GM04503 (cell line): ENCODE measurements around the gene RPTOR.

ENCODE experiments used
- DNase-seq: peaks from one replicate; pipeline ENCODE4 v3.0.0-alpha.2; 2012; ENCODE audit warnings: low read depth

The RPTOR gene

DNA sequence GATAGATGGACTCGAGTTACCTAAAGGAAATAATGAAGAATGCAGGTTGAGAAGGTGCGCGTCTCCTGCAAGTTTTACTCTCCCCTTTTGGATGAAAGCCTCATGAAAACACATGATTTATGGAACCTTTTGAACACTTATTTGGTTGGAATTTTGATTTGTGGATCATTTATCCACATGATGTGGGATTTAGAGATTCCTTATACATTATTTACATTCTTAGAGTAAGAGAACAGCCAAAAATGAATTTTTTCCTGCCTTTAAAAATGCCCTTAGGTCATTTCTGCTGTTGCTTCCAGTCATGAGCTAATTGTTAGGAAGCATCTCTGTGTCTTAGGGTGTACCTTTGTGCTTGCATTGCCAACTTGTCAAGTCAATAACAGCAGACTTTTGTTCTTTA, 99.9 kb downstream of the RPTOR start:
- DNase-seq: peak; percentile 27

DNA sequence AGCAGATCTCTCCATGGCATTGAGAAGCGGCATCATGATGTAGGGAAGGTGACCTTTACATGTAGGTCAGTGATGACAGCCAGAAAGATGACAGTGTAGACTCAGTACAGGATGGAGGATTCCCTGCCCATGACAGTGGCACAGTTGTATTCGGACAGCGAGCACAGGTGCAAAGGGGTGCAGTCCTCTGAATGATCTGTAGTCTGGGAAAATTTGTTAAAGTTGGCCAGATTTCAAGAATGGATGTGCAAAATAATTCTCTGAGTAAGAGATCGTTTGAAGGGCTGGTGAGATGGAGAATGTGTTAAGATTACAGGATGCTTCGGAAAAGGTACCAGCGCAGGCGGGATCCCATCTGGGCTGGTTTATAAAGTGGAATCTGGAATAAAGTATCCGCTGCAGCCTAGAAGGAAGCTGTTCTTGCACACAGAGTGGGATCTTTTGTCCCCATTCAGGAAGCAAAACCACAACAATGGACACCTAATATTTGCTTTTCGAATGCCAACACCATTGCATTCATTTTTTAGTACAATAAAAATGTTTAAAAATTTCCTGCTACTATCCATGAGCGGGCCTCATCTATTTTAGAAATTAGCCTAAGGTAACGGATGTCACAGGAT, 101.2 kb downstream of the RPTOR start:
- DNase-seq: no peak

DNA sequence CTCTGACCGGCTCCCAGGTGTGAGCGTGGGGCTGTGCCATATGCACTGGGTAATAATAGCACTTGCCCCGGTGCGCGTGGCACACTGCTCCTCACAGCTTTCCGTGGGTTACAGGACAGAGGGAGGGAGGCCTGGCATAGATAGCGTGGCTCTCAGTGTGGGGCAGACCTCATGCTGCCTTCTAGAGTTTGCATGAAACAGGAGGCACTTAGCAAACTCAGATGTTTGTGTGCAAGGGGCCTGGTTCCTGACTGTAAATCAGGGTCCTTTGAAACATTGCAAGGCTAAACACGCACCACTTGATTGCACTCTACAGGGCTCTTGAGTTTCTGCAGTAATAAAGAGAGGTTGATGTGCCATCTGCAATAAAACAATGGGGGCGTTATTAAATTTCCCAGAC, 101.7 kb downstream of the RPTOR start:
- DNase-seq: no peak

DNA sequence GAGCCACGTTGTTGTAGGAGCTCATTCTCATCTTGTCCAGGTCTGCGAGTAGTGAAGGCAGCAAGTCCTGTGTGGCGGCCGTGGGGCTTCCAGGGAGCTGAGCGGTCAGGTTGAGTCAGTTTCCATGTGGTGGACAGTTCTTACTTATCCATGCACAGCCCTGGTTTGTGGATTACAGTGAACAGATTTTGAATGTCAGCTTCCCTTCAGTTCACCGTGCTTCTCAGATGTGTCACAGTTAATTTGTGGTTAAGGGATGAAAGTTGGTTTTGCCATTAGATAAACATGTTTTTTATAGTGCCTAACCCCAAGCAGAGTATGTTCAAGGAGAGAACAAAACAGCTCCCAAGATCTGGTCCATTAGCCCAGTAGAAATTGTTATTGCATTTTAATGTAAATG, 103.1 kb downstream of the RPTOR start:
- DNase-seq: peak; percentile 82

DNA sequence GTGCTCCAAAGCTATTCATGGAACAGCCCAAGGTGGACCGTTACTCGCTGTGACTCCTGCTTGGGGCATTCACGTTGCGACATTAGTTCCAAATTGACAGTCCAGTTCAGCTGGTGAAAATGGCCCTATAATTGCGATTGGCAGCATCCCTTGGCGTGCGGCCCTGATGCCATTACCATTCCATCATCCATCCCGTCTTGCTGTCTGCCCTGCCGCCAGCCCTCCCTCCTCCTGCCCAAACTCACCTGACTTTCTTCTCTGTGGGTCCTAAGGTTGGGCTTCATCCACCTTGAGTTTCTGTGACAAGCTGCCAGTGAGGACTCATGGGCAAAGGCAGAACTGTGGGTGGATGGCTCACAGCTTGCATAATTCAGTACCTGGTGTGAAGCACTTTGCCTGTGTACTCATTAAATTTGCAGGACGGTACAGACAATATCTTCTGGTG, 104.6 kb downstream of the RPTOR start:
- DNase-seq: no peak

DNA sequence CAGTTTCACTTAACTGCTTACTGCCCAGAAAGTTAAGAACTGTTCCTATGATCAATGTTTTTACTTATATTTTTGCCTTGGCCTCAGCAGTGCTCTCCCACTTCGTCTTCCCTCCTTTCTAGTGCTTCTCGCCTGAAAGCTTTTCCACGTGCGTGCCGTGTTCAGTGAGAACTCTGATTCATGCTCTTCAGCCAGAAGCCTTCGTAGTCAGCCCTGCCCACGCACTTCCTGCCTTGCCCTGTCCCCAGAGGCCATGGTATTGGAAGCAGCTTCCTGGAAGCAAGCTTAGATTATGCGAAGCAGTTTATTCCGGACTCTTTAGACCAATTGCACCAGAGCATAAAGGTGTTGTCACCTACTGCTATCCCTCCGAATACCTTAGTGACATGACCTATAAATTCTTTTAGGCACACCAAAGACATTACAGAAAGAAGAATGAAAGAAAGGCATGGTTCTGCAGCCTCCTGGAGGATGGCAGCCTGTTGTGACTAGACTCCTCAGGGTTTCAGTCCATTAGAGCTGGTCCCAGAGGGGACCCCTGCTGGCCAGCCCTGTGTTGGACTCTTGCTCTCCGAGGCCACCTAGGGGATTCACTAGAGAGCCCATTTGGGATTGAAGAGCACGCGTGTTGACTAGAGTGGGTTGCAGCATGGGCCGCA, 105.2 kb downstream of the RPTOR start:
- peak; percentile 73 for DNase-seq

DNA sequence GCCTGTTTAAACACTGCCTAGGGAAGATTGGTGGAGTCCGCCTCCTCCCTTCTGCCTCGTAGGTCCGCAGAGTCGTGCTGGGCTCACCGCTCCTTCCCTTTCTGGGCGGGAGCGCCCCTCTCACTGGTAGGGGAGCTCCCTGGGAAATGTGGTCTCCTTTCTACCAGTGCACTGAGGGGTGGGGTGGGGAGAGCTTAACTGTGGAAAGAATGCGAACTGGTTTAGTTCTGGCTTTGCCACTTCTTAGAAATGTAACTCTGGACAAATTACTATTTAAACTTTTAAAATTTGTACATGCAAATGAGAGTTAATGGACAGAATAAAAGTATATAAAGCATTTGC, 105.7 kb downstream of the RPTOR start:
- DNase-seq: no peak

DNA sequence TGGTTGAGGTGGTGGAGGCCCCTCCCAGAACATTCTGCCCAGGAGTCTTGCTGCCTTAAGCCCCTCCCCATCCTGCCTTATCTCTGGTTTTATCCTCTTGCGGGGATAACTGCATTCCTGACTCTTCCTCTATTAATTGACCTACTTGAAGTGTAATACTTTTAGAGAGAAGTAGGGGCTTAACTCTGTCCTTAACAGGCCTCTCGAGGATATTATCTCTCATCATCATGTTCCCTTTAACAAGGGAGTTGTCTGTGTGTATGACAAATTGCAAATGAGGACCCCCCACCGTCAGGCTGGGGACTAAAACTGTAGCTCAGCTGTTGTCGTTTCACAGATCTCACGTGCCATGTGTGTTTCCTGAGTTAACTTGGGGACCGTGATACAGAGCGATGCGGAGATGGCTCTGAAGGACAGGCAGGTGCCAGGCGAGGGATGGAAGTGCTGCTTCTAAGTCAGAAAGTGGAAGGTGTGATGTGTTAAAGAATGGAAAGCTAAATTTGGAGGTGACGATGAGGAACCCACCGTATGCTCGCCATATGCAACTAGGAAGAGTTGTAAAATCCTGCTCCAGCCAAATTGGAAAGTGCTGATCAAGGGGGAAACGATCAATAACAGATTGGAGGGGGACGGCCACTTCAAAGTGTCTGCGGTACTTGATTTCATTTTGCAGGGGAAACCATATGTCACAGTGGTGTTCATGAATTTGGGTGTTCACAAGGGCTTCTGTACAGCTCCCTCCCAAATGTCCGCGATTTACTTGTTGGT, 106.3 kb downstream of the RPTOR start:
- no peak for DNase-seq

DNA sequence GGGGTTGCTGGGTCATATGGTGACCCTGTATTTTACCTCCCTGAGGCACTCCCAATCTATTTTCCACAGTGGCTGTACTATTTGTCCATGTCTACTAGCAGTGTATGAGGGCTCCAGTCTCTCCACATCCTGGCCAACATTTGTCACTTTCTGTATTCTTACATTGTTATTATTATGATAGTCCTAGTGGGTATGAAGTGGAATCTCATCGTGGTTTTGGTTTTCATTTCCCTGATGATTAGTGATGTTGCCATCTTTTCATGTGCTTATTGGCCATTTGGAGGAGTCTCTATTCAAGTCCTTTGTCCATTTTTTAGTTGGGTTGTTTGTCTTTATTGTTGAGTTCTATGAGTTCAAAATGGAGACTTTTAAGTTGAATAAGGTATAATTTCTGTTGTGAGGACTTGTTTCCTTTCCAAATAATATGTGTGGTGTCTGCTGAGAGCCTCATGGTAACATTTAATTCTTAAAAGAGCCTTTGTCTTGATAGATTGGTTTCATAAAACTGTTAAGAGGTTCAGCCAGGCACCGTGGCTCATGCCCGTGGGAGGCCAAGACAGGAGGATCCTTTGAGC, 108.2 kb downstream of the RPTOR start:
- no peak for DNase-seq

DNA sequence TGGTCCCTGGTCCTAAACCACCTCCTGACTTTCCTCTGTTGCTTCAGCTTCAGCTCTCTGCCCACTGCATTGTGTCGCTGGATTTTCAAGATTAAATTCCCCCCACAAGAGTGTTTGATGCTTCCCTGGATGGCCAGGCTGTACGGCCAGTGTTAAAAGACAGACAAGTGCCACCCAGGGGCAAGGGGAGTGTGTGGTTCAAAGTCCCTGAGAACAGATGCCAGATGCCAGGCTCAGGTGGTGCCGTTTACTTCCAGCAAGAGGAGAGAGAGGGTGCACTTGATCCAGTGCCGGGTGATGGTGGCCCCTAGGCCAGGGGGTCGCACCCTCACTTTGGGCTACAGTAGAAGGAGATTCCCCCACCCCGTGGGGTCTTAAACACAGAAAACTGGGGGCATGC, 109.2 kb downstream of the RPTOR start:
- no peak for DNase-seq

DNA sequence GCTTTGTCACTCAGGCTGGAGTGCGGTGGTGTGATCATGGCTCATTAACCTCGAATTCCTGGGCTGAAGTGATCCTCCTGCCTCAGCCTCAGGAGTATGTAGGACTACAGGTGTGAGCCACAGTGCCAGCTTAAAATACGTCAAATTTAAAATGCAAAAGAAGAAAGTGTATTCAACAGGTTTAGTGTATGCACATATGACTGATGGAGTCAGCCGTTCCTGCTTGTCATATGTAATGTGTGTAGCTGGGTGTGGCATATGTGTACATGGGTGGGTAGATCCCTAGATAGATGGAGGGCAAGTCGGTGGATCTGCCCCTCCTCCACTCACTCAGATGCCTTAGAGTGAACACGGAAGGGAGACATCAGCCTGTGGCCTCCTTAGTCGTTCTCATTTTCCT, 111.0 kb downstream of the RPTOR start:
- no peak for DNase-seq

DNA sequence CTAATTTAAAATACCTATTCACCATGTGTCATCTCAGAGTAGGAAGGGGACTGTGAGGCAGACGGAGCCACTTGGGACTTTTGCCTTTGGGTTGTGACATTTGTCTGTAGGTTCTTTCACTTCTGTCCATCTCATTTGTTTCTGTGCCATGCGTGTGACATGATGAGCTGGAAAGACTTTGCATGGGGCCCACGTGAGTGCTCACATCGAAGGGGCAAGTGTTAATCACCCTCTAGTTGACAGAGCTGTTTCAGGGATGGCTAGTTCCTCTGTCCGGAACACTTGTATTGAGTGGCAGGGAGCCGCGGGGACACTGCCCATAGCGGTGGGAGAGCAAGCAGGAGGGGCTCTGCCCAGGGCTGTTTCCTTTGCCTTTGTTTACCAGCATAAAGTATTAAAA, 112.0 kb downstream of the RPTOR start:
- no peak for DNase-seq

DNA sequence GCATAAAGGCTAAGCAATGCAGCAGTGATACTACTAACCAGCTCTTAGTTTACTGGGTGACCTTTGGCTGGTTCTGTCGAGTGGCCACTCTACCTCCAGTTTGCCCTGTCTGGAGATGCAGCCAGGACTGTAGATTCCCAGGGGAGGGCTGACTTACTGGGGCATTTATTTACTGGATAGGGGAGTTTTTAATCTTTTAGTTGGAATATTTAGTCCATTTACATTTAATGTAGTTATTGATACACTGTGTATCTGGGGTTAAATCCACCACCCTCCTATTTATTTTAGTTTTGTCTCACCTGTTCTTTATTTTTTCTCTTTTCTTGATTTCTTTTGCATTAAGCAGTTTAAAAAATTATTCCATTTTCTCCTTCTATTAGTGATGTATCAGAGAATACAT, 112.9 kb downstream of the RPTOR start:
- no peak for DNase-seq

DNA sequence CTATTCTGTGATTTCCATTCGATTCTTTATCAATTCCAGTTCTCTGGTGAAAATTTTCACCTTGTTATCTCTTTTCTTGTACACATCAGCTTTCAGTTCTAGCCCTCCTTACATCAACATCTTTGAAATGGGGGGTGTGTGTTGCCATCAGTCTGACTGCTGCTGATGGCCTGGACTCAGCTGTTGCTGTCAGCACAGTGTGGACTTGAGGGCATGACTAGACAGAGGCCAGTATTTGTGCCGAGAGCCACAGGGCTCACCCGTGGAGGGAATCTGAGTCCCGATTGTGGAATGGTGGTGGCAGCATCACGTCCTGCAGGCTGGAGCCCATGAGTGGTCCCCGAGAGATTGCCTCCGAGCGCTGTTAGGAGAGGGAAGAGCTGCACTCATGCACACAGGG, 114.2 kb downstream of the RPTOR start:
- no peak for DNase-seq

DNA sequence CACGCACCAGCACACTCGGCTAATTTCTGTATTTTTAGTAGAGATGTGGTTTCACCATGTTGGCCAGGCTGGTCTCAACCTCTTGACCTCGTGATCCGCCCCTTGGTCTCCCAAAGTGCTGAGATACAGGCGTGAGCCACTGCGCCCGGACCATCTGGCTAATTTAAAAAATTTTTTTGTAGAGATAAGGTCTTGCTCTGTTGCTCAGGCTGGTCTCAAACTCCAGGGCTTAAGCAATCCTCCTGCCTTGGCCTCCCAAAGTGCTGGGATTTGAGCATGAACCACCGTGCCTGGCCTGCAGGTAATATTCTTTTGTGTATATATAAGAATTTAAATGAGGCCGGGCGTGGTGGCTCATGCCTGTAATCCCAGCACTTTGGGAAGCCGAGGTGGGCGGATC, 115.0 kb downstream of the RPTOR start:
- no peak for DNase-seq

DNA sequence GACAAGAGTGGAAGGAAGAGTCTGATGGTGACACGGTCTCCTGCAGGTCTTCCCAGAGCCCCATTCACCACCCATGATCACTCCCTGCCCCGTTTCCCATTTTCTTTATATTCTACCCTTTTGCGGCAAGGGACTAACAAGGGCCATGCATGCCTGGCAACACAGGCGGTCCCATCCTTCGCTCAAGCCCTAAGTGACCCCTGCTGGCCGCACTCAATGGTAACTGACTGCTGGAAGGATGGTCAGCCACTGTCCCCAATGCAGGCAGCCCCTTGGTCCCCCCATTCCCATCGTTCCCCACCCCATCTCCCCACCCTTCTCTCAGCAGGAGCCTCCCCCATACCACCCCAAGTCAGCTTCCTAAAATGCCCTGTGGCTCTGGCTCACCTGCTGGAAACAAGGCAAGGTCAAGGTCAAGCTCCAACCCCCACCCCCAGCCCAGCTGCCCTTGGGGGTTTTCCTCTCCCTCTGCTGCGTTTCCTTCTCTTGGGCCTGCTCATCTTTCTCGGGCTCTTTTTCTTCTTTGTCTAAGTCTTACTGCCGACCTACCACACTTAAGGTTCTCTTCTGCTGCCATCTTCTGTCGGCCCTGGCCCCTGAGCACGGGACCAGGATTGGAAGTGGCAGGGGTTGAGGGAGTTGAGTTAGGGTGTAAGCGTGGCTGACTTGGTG, 116.0 kb downstream of the RPTOR start:
- DNase-seq: no peak

DNA sequence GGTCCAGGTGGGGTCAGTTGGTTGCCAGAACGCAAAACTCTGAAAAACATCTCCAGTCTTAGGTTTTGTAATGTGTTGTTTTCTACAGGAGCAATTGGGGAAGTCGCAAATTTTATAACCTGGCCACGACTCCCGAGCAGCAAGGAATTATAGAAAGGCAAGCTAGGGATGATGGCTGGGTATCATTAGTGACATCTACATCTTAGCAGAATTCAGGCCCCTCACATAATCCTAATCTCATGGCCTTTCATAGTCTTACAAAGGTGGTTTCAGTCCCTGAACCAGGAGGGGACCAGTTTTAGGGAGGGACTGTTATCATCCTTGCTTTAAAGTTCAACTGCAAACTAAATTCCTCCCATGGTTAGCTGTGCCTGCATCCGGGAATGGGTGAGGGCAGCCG, 117.9 kb downstream of the RPTOR start:
- no peak for DNase-seq

DNA sequence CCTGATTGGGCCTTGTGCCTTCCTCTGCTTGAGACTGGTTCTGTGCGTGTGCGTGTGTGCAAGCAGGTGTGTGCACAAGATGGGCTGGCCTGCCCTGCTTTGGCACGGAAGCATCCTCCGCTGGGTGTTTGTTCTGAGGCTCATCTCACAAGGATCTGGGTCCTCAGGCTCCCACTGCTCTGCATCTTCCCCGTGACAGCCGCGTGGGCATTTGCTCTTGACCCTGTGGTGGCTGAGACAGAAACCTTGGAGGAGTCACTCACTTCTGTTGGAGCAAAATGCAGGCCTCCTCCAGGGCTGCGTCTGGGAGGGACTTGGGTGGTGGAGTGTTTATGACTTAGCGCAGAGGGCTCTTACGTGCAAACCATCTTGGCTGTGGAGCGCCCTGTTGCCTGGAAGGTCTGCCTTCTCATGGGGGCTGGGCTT, 119.2 kb downstream of the RPTOR start:
- DNase-seq: peak; percentile 30

DNA sequence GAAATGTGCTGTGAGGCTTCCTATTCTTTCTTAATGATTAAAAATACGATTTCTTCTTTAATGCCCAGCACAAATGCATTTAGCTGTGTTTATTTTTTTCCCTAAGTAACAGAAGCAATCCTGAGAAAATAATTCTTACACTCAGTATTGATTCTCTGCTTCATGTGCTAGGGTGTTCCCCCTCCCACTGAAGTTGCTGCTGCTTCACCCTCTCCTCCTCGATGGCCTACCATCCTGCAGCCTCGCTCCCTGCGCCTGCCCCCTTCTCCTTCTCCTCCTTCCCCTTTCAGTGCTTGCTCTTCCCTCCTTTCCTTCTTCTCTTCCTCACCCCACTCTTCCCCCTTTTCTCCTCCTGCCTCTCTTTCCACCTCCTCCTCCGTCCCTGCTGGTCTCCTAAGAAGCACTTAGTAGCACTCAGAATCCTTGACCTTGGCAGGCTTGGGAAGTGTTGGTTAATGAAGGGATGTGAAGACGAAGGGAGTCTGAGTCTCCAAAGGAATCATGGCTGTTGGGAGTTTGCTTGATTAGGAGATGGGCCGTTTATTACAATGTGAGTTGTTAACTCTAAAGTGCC, 119.7 kb downstream of the RPTOR start:
- DNase-seq: no peak

DNA sequence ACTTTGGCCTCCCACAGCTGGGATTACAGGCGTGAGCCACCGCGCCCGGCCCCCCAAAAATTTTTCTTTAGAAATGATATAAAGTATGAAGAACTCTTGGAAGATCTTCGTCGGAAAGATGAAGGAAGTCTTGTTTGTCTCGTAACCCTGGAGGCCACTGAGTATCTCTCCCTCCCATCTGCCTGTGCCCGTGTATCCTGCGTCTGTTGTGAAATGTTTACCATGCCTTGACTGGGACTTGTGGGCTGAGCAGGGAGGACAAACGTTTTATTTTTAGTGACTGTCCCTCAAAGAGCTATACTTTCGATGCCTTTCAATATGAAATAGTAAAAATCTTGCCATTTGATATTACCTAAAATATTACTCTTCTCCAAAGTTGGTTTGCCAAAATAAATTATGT, 121.2 kb downstream of the RPTOR start:
- no peak for DNase-seq

DNA sequence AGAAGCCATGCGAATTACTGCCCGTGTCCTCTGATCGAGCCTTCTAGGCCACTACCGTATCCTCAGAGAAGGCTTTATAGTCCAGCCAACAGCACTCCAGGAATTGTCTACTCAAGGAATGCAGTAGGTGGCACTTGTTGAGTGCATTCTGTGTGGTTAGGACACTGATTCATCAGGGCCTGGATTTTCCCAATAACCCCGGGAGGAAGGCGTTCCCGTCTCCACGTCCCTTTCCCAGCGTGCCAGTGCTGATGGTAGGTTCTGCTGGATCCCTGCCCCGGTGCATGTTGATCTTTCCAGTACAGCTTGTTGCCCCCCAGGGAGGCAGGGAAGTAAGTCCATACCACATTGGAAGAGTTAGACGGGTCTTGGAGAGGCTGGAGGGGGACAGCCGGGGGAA, 122.2 kb downstream of the RPTOR start:
- DNase-seq: no peak
